ENCODE results near the gene IGFL4.
A peak's percentile ranks its signal among the peaks of the same experiment; 100 is the strongest.
"Not testable (repeated sequence)": the region's sequence is repeated elsewhere in the genome, so short reads cannot be mapped to it uniquely, and the experiment has no call there.

The IGFL4 gene

GRCh38 chr19:46040952-46041500, at the start of gene IGFL4:
Gene IGFL4 (minus strand): TSS chr19:46041002. CDS start chr19:46040962, 40 bp downstream.
- no peak for DNase-seq

- DNase-seq: no peak
Measured at GRCh38 chr19:46090444-46090843, 49.6 kb upstream of the IGFL4 start.

- no peak for DNase-seq
Measured at GRCh38 chr19:46089432-46089831, 48.6 kb upstream of the IGFL4 start.

GRCh38 chr19:46088101-46088500, 47.3 kb upstream of the IGFL4 start:
- DNase-seq: no peak

- no peak for DNase-seq
Measured at GRCh38 chr19:46085888-46086287, 45.1 kb upstream of the IGFL4 start.

GRCh38 chr19:46082728-46083050, 41.9 kb upstream of the IGFL4 start:
- DNase-seq: no peak

- DNase-seq: no peak
Measured at GRCh38 chr19:46081928-46082727, 41.3 kb upstream of the IGFL4 start.

GRCh38 chr19:46080561-46080960, 39.8 kb upstream of the IGFL4 start:
- no peak for DNase-seq

- DNase-seq: no peak
Measured at GRCh38 chr19:46079576-46079975, 38.8 kb upstream of the IGFL4 start.

- DNase-seq: not testable (repeated sequence)
Measured at GRCh38 chr19:46078573-46079332, 38.0 kb upstream of the IGFL4 start.

- DNase-seq: no peak
Measured at GRCh38 chr19:46077815-46078167, 37.0 kb upstream of the IGFL4 start.

GRCh38 chr19:46076951-46077814, 36.4 kb upstream of the IGFL4 start:
- DNase-seq: peak; percentile 29

- no peak for DNase-seq
Measured at GRCh38 chr19:46076031-46076880, 35.5 kb upstream of the IGFL4 start.

GRCh38 chr19:46073268-46073922, 32.6 kb upstream of the IGFL4 start:
- DNase-seq: no peak

- no peak for DNase-seq
Measured at GRCh38 chr19:46069806-46070341, 29.1 kb upstream of the IGFL4 start.

- DNase-seq: no peak
Measured at GRCh38 chr19:46068345-46069258, 27.8 kb upstream of the IGFL4 start.

- DNase-seq: no peak
Measured at GRCh38 chr19:46067691-46068090, 26.9 kb upstream of the IGFL4 start.

- DNase-seq: no peak
Measured at GRCh38 chr19:46066471-46066870, 25.7 kb upstream of the IGFL4 start.

GRCh38 chr19:46065486-46066071, 24.8 kb upstream of the IGFL4 start:
- DNase-seq: no peak

GRCh38 chr19:46063201-46063600, 22.4 kb upstream of the IGFL4 start:
- no peak for DNase-seq

All from activated naive CD4-positive, alpha-beta T cell treated with anti-CD3 and anti-CD28 coated beads, Interleukin-2, amount 50 U/mL, for 16 hours (primary cell).